ENCODE data around the gene TLE5. TPM values are rescaled to one million over a fixed set of nuclear protein-coding genes. Genes with fewer than 3 reads are reported as not detected.

TLE5 gene
- total RNA-seq, 2 experiments from 2014 or later = 411 to 426 TPM

Other genes with a start within 250 kb of the TLE5 start
- 1 to 10 TPM; 2.0 TPM for gene ZNF554, start 242.6 kb downstream of the TLE5 start, total RNA-seq
- 1 to 10 TPM; 3.6 to 3.8 TPM for gene ZNF555, start 221.0 kb downstream of the TLE5 start, total RNA-seq
- not detected for gene ZNF556, start 195.2 kb downstream of the TLE5 start, total RNA-seq
- 1 to 10 TPM; 6.7 to 8.3 TPM for gene ZNF57, start 161.6 kb downstream of the TLE5 start, total RNA-seq
- gene ZNF77, start 117.5 kb downstream of the TLE5 start, total RNA-seq = 1 to 10 TPM; 4.3 to 4.8 TPM
- gene TLE6, start 84.9 kb downstream of the TLE5 start, total RNA-seq = 1 to 10 TPM; 2.5 to 2.6 TPM
- 1 to 10 TPM; 8.5 to 9.9 TPM for gene TLE2, start 33.2 kb downstream of the TLE5 start, total RNA-seq
- 10 to 100 TPM in 1 of 2 experiments, 1 to 10 TPM in 1; 6.3 to 11.6 TPM for gene GNA11, start 31.9 kb upstream of the TLE5 start, total RNA-seq
- 10 to 100 TPM; 78.4 to 79.5 TPM for gene GNA15, start 73.5 kb upstream of the TLE5 start, total RNA-seq
- 10 to 100 TPM; 32.7 to 34.0 TPM for gene S1PR4, start 116.3 kb upstream of the TLE5 start, total RNA-seq
- gene NCLN, start 123.4 kb upstream of the TLE5 start, total RNA-seq = 10 to 100 TPM; 47.0 to 50.9 TPM
- under 1 TPM in 1 of 2 experiments, not detected in 1; 0.14 TPM for gene CELF5, start 162.2 kb upstream of the TLE5 start, total RNA-seq